Endothelial cell of umbilical vein (primary cell): ENCODE measurements around the gene PRF1. TPM values are rescaled to one million over a fixed set of nuclear protein-coding genes. Genes with fewer than 3 reads are reported as not detected.

ENCODE experiments used
- BruUV-seq: library from RNA; stranded (reverse); fragments of 400-500 nt; replicated peaks from 2 replicates; lab custom pipeline; 2021; lab: Mats Ljungman, UMichigan
- CTCF ChIA-PET: fragments of 300-600, 350-600 bp; sonication (Branson Sonifier 250); formaldehyde crosslinking; loops from one replicate; lab custom pipeline; 2021; ENCODE audit warnings: antibody characterized with exemption, inconsistent platforms; lab: Charles Lee
- POLR2A ChIA-PET: fragments of 300-600, 350-600 bp; sonication (Branson Sonifier 250); formaldehyde crosslinking; loops from one replicate; lab custom pipeline; 2021; ENCODE audit warnings: antibody characterized with exemption, inconsistent platforms; lab: Charles Lee
- DNase-seq: peaks from one replicate; pipeline ENCODE4 v3.0.0-alpha.2; 2011; ENCODE audit warnings: low read depth, low spot score
- FAIRE-seq: peaks from 2 replicates; lab custom pipeline; 2011; peaks lifted over from hg19 to GRCh38; lab: Jason Lieb, UNC
- H2AFZ ChIP-seq: 2 replicates; pipeline ENCODE4 v1.6.0; 2012; ENCODE audit warnings: low read depth, low read length, control low read depth, inconsistent platforms
- H3K27ac ChIP-seq: 2 replicates; pipeline ENCODE4 v1.5.1; 2011; ENCODE audit warnings: low read depth, mild to moderate bottlenecking, control low read depth, low read length, moderate library complexity; ENCODE audit not compliant: insufficient read depth
- H3K27me3 ChIP-seq, 2 experiments: 2 replicates each; pipeline versions ENCODE4 v1.6.0 to v1.6.1; 2011; ENCODE audit warnings: low read length in 2 of 2, mixed read lengths in 1 of 2; ENCODE audit not compliant: control insufficient read depth in 2 of 2, insufficient read depth in 2 of 2
- H3K36me3 ChIP-seq, 2 experiments: 2 replicates in 1 of 2; 3 replicates in 1 of 2; pipeline ENCODE4 v1.5.1; 2011; ENCODE audit warnings: low read length in 2 of 2, mild to moderate bottlenecking in 1 of 2, moderate library complexity in 1 of 2; ENCODE audit not compliant: control insufficient read depth in 2 of 2, insufficient read depth in 2 of 2; ENCODE audit errors: extremely low read depth in 1 of 2
- H3K4me1 ChIP-seq: 3 replicates; pipeline ENCODE4 v1.5.1; 2011; ENCODE audit warnings: mild to moderate bottlenecking, low read length; ENCODE audit not compliant: control insufficient read depth, insufficient read depth; ENCODE audit errors: extremely low read depth
- H3K4me2 ChIP-seq: 2 replicates; pipeline ENCODE4 v1.6.1; 2011; ENCODE audit warnings: low read length, control low read depth, mixed read lengths; ENCODE audit not compliant: insufficient read depth
- H3K4me3 ChIP-seq, 3 experiments: fragments of 200-600 bp in 1 of 3; sonication (generic), shearing (Covaris generic) in 1 of 3; replicated peaks in 1 of 3; 2 replicates each; pipeline ENCODE4 v1.5.1; 2011 to 2016; ENCODE audit warnings: control low read depth in 3 of 3, low read length in 3 of 3, mild to moderate bottlenecking in 2 of 3, inconsistent platforms in 1 of 3, low read depth in 1 of 3, moderate library complexity in 1 of 3; ENCODE audit not compliant: insufficient read depth in 1 of 3
- H3K79me2 ChIP-seq: 2 replicates; pipeline ENCODE4 v1.6.0; 2012; ENCODE audit warnings: low read length, inconsistent platforms; ENCODE audit not compliant: control insufficient read depth, insufficient read depth
- H3K9ac ChIP-seq: replicated peaks from 2 replicates; pipeline ENCODE3; 2011; ENCODE audit warnings: low read length, control low read depth; ENCODE audit not compliant: insufficient read depth; ENCODE audit errors: extremely low read depth
- H3K9me1 ChIP-seq: replicated peaks from 3 replicates; pipeline ENCODE4 v1.6.0; 2011; ENCODE audit warnings: mild to moderate bottlenecking, low read length; ENCODE audit not compliant: control insufficient read depth, insufficient read depth; ENCODE audit errors: extremely low read depth
- H3K9me3 ChIP-seq: replicated peaks from 2 replicates; pipeline ENCODE4 v1.5.1; 2012; ENCODE audit warnings: low read length, inconsistent platforms; ENCODE audit not compliant: control insufficient read depth, insufficient read depth
- H4K20me1 ChIP-seq: replicated peaks from 2 replicates; pipeline ENCODE3; 2011; ENCODE audit warnings: mild to moderate bottlenecking, low read length; ENCODE audit not compliant: control insufficient read depth, insufficient read depth; ENCODE audit errors: extremely low read depth
- EZH2 ChIP-seq: IDR thresholded peaks from 2 replicates; pipeline ENCODE4 v1.6.1; 2012; ENCODE audit warnings: borderline replicate concordance, low read depth, mild to moderate bottlenecking, moderate library complexity, low read length, inconsistent platforms; ENCODE audit not compliant: severe bottlenecking
- FOS ChIP-seq: IDR thresholded peaks from 2 replicates; pipeline ENCODE4 v1.6.1; 2011; ENCODE audit warnings: mild to moderate bottlenecking, low read length, moderate library complexity, borderline replicate concordance; ENCODE audit not compliant: insufficient read depth
- GATA2 ChIP-seq: IDR thresholded peaks from 2 replicates; pipeline ENCODE4 v1.7.0; 2011; ENCODE audit warnings: low read depth, mild to moderate bottlenecking, moderate library complexity, mixed read lengths, low read length; ENCODE audit not compliant: insufficient read length, insufficient read depth
- JUN ChIP-seq: IDR thresholded peaks from 2 replicates; pipeline ENCODE4 v1.6.1; 2011; ENCODE audit warnings: borderline replicate concordance, low read depth; ENCODE audit not compliant: insufficient read length, insufficient read depth
- MYC ChIP-seq: IDR thresholded peaks from one replicate; pipeline ENCODE4 v1.6.1; 2011; ENCODE audit warnings: mild to moderate bottlenecking, low read depth, low read length
- POLR2A ChIP-seq: IDR thresholded peaks from 2 replicates; pipeline ENCODE4 v1.6.1; 2012; ENCODE audit warnings: low read depth, mild to moderate bottlenecking, control low read depth, low read length
- POLR2AphosphoS5 ChIP-seq: IDR thresholded peaks from 2 replicates; pipeline ENCODE4 v1.6.1; 2012; ENCODE audit warnings: low read depth, mild to moderate bottlenecking, control low read depth, low read length, moderate library complexity; ENCODE audit not compliant: insufficient read depth
- dilution Hi-C: fragments of 300-500 bp; cut with MboI; formaldehyde crosslinking; loops from one replicate; pipeline ENCODE4 v1.15.0; 2019; ENCODE audit warnings: low sequenced_read_pairs; ENCODE audit not compliant: extremely low pct_ligation_motif_present
- intact Hi-C: fragments of 100-400 bp; cut with micrococcal nuclease; formaldehyde crosslinking; loops from one replicate; pipeline ENCODE4 v1.10.0; 2022
- polyA plus RNA-seq, 4 experiments: library from polyadenylated mRNA; depleted of rRNA in 3 of 4; stranded (reverse) in 3 of 4; unstranded in 1 of 4; fragments of >200 nt; gene quantifications; 2 replicates each; pipeline versions ENCODE4 v1.2.1 to v1.2.3, GENCODE V29; 2011 to 2012; ENCODE audit warnings: missing spikeins in 1 of 4
- total RNA-seq: library from RNA; stranded (reverse); gene quantifications from 2 replicates; pipeline ENCODE4 v1.2.3, GENCODE V29; 2021
- TF ChIP-seq, protein P1 (sequence below): IDR thresholded peaks from 2 replicates; pipeline ENCODE4 v1.6.1; 2011; ENCODE audit not compliant: insufficient read depth, insufficient read length
- TF ChIP-seq, protein P2 (sequence below), 2 donors: IDR thresholded peaks; 1 replicate in 1 of 2; 2 replicates in 1 of 2; pipeline ENCODE4 v1.5.1; 2011; ENCODE audit warnings: low read length in 2 of 2, mild to moderate bottlenecking in 2 of 2, moderate library complexity in 2 of 2, control low read depth in 1 of 2, inconsistent platforms in 1 of 2, low read depth in 1 of 2; ENCODE audit not compliant: insufficient read depth in 1 of 2; ENCODE audit errors: extremely low read depth in 1 of 2

PRF1 gene
- total and polyA plus RNA-seq, 2 donors (not counting 3 experiments of a cell fraction or from before 2014, with no cell fraction given) = not detected

DNA sequence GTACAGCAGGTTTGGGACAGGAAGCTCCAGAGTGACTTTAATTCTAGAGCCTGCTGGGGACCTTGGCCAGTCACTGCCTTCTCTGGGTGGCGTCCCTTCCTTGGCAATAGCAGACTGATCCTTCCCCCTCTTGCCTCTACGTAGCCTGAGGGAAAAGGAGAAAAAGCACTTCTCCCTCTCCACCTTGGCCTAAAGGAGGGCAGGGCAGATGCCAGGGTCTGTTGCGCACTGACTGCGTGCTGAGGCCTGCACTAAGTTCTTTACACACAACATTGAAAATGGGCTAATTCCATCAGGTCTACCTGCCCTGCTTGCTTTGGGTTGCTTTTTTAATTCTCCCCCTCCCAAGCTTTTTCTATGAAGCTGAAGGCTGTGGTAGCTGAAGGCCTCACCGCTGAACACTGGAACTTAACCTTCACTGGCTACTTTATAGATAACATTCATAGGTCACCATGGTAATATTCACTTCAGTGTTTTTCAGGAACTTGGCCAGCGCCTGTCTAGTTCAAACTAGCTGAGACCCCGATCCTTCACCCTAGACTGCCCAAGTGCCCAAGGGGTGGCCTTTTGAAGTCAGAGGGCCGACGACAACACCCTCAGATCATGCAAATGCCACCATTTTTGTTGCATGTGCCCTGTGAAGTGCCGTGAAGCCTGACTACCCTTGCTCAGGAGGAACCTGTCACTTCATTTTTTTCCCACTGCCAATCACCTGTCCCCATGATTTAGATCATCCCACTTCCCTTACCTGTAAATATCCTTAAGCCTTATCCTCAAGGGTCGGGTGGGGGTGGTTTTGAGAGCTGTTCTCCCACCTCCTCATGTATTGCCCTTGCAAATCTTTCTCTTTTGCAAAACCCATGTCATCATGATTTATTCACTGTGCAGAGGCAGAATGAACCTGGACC is 28.7 kb downstream of the PRF1 start:
- Histone ChIP-seq H2AFZ (no peak overlapping the region), H3K4me3 (no peak overlapping the region), H3K79me2 (no peaks in the 10 kb centered on the region), H3K4me1 (no peaks in the 10 kb centered on the region), H3K9me1 (no peaks in the 10 kb centered on the region), H3K27ac (no peak overlapping the region), H3K9ac (no peak overlapping the region), H3K9me3 (no peaks in the 10 kb centered on the region), H3K4me2 (no peak overlapping the region), H4K20me1 (no peaks in the 10 kb centered on the region), H3K27me3 (peaks cover 0 to 6% of the 10 kb centered on the region in 2 experiments), H3K36me3 (no peaks in the 10 kb centered on the region)
- ChIA-PET CTCF (no interaction called here), POLR2A (no interaction called here)
- intact Hi-C loops = no loop called here
- FAIRE-seq (no peak), DNase-seq (no peak)
- no TSS peak for BruUV-seq
- TF ChIP-seq POLR2A = no peak
- TF ChIP-seq GATA2 = no peak
- TF ChIP-seq MYC = no peak
- TF ChIP-seq EZH2 = no peak
- TF ChIP-seq, protein P1, sequence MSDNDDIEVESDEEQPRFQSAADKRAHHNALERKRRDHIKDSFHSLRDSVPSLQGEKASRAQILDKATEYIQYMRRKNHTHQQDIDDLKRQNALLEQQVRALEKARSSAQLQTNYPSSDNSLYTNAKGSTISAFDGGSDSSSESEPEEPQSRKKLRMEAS = no peak
- TF ChIP-seq, protein P2, sequence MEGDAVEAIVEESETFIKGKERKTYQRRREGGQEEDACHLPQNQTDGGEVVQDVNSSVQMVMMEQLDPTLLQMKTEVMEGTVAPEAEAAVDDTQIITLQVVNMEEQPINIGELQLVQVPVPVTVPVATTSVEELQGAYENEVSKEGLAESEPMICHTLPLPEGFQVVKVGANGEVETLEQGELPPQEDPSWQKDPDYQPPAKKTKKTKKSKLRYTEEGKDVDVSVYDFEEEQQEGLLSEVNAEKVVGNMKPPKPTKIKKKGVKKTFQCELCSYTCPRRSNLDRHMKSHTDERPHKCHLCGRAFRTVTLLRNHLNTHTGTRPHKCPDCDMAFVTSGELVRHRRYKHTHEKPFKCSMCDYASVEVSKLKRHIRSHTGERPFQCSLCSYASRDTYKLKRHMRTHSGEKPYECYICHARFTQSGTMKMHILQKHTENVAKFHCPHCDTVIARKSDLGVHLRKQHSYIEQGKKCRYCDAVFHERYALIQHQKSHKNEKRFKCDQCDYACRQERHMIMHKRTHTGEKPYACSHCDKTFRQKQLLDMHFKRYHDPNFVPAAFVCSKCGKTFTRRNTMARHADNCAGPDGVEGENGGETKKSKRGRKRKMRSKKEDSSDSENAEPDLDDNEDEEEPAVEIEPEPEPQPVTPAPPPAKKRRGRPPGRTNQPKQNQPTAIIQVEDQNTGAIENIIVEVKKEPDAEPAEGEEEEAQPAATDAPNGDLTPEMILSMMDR (IDR thresholded peaks at IDR 0.05; ENCODE audit: extremely low read depth in 1 of 2, insufficient read depth in 1 of 2, low read depth in 1 of 2, low read length in 2 of 2) = no peak
- no peak for TF ChIP-seq FOS
- TF ChIP-seq JUN = no peak
- no peak for TF ChIP-seq POLR2AphosphoS5
- dilution Hi-C loops = no loop called here
